GM12801 (cell line): ENCODE measurements around the gene RCAN1.

Source experiments
- CTCF ChIP-seq: IDR thresholded peaks from one replicate; pipeline ENCODE4 v1.5.1; 2011; ENCODE audit warnings: control low read depth; ENCODE audit not compliant: insufficient read length; ENCODE audit errors: extremely low read depth

The RCAN1 gene

GRCh38 chr21:34513129-34513675, 101.7 kb downstream of the RCAN1 start:
- no peak for TF ChIP-seq CTCF

- no peak for TF ChIP-seq CTCF
Observed at GRCh38 chr21:34511787-34512455, 103.0 kb downstream of the RCAN1 start, which contains the start of gene KCNE1. Gene KCNE1 (minus strand): TSS chr21:34512210. CDS start chr21:34449634, 62,576 bp downstream.

GRCh38 chr21:34511181-34511580, 103.7 kb downstream of the RCAN1 start:
- TF ChIP-seq CTCF, result no peak

- no peak for TF ChIP-seq CTCF
Observed at GRCh38 chr21:34510148-34511142, 104.5 kb downstream of the RCAN1 start.

- TF ChIP-seq CTCF, result no peak
Observed at GRCh38 chr21:34509151-34509550, 105.8 kb downstream of the RCAN1 start.

GRCh38 chr21:34504595-34504994, 110.3 kb downstream of the RCAN1 start:
- TF ChIP-seq CTCF, result no peak

- no peak for TF ChIP-seq CTCF
Observed at GRCh38 chr21:34502480-34503106, 112.3 kb downstream of the RCAN1 start.
